ENCODE data around the gene SEMA3E.

SEMA3E gene

DNA sequence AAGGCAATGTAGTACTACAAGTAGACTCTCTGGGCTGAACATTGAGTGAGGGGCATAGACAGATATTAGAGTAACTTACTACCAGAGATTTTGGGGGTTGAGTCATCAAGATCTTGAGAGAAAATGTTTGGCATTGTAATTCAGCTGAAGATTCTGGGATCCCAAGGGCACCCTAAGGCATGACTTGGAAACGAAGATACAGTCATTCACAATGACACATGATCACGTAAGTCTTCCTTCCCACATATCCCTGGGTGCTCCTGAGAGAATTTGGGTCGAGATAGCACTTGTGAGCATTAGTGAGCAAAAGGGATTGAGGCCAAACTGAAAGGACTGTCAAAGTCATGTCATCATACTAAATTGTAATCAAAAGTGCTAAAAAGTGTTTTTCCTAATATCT, 293.8 kb downstream of the SEMA3E start:
- no peak for DNase-seq (ENCODE audit: low read depth, low spot score)

DNA sequence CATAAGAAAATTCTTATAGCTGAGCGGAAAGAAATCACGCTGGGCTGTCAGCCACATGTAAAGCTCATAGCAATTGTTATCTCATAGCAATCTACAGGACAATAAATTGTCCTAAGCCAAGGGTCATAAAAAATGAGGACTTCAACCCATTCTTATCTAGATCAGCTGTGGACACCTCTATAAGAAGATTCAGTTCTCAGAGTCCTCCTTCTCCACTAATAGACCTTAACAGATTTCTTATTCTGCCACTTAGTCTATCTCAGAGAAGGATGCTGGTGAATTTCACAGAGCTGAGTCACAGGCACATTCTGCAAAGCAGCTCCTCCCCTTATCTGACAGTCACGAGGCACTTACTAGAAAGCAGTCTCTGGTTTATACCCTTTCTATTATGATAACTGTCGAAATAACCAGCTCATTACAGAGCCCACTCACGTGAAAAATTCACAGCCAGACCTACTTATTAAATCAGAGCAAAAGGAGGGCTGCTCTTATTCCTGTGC, 300.9 kb downstream of the SEMA3E start:
- peak; percentile 12 for DNase-seq (ENCODE audit: low read depth, low spot score)

- DNase-seq (ENCODE audit: low read depth, low spot score), result no peak
These were observed 309.0 kb downstream of the SEMA3E start for GRCh38 chr7:83339907-83340306.

- DNase-seq (ENCODE audit: low read depth, low spot score), result no peak
These were observed 310.5 kb downstream of the SEMA3E start for GRCh38 chr7:83338277-83338950.

GRCh38 chr7:83337050-83337449, 311.9 kb downstream of the SEMA3E start:
- DNase-seq (ENCODE audit: low read depth, low spot score), result no peak

DNA sequence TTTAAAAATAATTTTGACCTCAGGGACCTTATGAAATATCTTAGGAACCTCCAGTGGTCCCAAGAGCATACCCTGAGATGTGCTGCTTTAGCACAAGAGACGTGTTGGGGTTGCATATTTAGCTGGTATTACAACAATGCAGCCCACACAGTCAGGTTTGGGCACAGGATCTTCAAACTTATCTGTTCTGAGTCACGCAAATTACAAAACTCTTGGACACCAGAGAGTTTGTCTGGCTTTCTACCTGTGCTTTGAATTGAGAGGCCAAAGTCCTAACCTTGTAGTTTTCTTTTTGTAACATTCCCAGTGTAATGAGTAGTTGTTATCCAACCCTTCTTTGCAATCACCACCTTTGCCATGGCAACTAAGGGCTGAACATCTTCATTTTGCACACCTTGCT, 322.7 kb downstream of the SEMA3E start:
- DNase-seq (ENCODE audit: low read depth, low spot score), result no peak

DNA sequence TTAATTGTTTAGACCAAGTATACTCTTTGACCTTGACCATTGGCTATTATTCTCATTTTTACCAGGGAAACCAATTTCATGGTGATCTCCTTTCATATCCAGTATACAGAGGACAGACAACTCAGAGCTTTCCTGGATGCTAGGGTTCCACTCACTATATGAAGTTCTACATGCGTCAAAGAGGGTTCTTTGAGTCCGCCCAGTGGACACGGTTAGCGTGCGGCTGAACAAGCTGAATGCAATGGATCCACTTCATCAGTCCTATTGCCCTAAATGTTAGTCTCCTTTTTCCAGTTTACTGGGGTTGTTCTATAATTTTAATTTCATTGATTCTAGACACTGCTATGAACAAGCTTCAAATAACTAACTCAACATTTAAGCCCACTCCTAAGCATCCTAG, 323.9 kb downstream of the SEMA3E start:
- DNase-seq (ENCODE audit: low read depth, low spot score), result no peak

DNA sequence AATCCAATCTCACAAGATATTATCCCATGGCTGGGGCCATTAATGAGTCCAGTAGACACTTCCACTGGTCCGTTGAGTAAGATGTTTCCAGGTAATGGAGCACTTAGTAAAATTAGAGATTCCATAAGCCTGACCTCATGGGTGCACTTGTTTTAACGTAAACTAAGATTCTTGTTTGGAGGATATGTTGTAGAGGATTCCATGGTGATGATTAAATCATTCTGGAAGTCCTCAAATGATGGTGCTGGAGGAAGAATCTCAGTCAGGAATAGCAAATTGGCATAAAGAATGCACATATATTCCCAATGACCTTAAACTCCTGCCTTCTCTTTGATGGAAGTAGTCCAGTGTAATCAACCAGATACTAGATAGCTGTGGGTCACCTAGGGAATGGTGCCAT, 324.3 kb downstream of the SEMA3E start:
- no peak for DNase-seq (ENCODE audit: low read depth, low spot score)

- no peak for DNase-seq (ENCODE audit: low read depth, low spot score)
These were observed 327.9 kb downstream of the SEMA3E start for GRCh38 chr7:83321011-83321410.

DNA sequence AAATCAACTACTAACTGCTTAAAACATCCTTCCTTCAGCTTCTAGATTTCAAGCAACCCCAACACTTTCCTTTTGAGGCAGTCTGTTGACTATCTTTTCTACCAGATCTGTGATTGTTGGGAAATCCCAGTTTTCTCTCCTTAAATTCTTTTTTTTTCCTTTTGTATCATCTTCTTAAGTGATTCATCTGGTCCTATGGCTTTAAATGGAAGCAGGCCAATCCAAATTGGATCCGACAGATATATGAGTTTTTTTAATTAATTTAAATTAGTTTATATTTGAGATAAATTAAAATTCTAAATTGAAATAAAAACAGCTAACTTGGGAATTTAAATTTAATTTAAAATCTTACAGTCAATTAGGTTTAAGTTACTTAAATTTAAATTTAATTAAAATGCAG, 335.0 kb downstream of the SEMA3E start:
- DNase-seq (ENCODE audit: low read depth, low spot score), result no peak
